Natural killer cell (primary cell): ENCODE data around the gene PLEKHN1. TPM values are rescaled to one million over a fixed set of nuclear protein-coding genes. Genes with fewer than 3 reads are reported as not detected.

Source experiments
- ATAC-seq, 3 donors: fragments of 150-1000 bp in 2 of 3; fragments of 200-7000 bp in 1 of 3; cut with Tn5 transposase; 1 replicate in 1 of 3; 2 replicates in 2 of 3; pipeline ENCODE4 v1.10.0; 2021; ENCODE audit warnings: mild to moderate bottlenecking in 2 of 3, moderate library complexity in 2 of 3
- DNase-seq, 2 donors: peaks; one replicate each; pipeline versions ENCODE4 v3.0.0 to v3.0.0-alpha.2; 2013 to 2021; ENCODE audit warnings: mixed read lengths in 1 of 2
- H3K27ac ChIP-seq: one replicate; pipeline ENCODE4 v1.5.1; 2013; ENCODE audit warnings: mild to moderate bottlenecking, low read length
- H3K27me3 ChIP-seq: one replicate; pipeline ENCODE4 v1.6.1; 2013; ENCODE audit warnings: low read length; ENCODE audit not compliant: control insufficient read depth, insufficient read depth
- H3K36me3 ChIP-seq: one replicate; pipeline ENCODE4 v1.6.1; 2013; ENCODE audit warnings: low read length; ENCODE audit not compliant: control insufficient read depth, insufficient read depth
- H3K4me1 ChIP-seq: one replicate; pipeline ENCODE4 v1.6.1; 2013; ENCODE audit warnings: low read length; ENCODE audit not compliant: control insufficient read depth, insufficient read depth
- H3K4me3 ChIP-seq: one replicate; pipeline ENCODE4 v1.5.1; 2013; ENCODE audit warnings: low read length
- H3K9me3 ChIP-seq: one replicate; pipeline ENCODE4 v1.6.1; 2013; ENCODE audit warnings: low read length; ENCODE audit not compliant: control insufficient read depth, insufficient read depth
- H3K27ac Mint-ChIP-seq, 2 donors: one replicate each; pipeline ENCODE4 v1.8.0; 2022; ENCODE audit warnings: mild to moderate bottlenecking in 2 of 2, mixed read lengths in 2 of 2, moderate library complexity in 1 of 2
- H3K27me3 Mint-ChIP-seq, 2 donors: one replicate each; pipeline ENCODE4 v1.8.0; 2022; ENCODE audit warnings: low read depth in 2 of 2, mixed read lengths in 2 of 2
- H3K36me3 Mint-ChIP-seq: one replicate; pipeline ENCODE4 v1.8.0; 2022; ENCODE audit warnings: mixed read lengths
- H3K4me1 Mint-ChIP-seq, 2 donors: one replicate each; pipeline ENCODE4 v1.8.0; 2022; ENCODE audit warnings: mixed read lengths in 2 of 2
- H3K4me3 Mint-ChIP-seq: one replicate; pipeline ENCODE4 v1.8.0; 2022; ENCODE audit warnings: mild to moderate bottlenecking, moderate library complexity, mixed read lengths
- H3K9me3 Mint-ChIP-seq, 2 donors: one replicate each; pipeline ENCODE4 v1.8.0; 2022; ENCODE audit warnings: mixed read lengths in 2 of 2
- WGBS: methylation state at CpG from one replicate; pipeline ENCODE4 v1.1.7; 2013; ENCODE audit warnings: missing lambda C conversion rate; ENCODE audit not compliant: insufficient coverage; 5-methylcytosine and 5-hydroxymethylcytosine counted together
- intact Hi-C: fragments of 100-400 bp; cut with micrococcal nuclease; formaldehyde crosslinking; loops from one replicate; pipeline ENCODE4 v1.14.2; 2022
- total RNA-seq, 4 donors: library from RNA; stranded (reverse); fragments of 120-200 nt in 1 of 4; gene quantifications; one replicate each; pipeline versions ENCODE4 v1.2.3 to v1.2.4, GENCODE V29; 2013 to 2022
- TF ChIP-seq, protein P1 (sequence below): fragments of 200-600 bp; IDR thresholded peaks from one replicate; pipeline ENCODE4 v1.8.0; 2022; ENCODE audit warnings: antibody characterized with exemption

Gene PLEKHN1
- total RNA-seq, 3 donors from 2014 or later (not counting 1 experiment from before 2014, with no cell fraction given) = 1.3 to 1.9 (median 1.3) TPM

DNA sequence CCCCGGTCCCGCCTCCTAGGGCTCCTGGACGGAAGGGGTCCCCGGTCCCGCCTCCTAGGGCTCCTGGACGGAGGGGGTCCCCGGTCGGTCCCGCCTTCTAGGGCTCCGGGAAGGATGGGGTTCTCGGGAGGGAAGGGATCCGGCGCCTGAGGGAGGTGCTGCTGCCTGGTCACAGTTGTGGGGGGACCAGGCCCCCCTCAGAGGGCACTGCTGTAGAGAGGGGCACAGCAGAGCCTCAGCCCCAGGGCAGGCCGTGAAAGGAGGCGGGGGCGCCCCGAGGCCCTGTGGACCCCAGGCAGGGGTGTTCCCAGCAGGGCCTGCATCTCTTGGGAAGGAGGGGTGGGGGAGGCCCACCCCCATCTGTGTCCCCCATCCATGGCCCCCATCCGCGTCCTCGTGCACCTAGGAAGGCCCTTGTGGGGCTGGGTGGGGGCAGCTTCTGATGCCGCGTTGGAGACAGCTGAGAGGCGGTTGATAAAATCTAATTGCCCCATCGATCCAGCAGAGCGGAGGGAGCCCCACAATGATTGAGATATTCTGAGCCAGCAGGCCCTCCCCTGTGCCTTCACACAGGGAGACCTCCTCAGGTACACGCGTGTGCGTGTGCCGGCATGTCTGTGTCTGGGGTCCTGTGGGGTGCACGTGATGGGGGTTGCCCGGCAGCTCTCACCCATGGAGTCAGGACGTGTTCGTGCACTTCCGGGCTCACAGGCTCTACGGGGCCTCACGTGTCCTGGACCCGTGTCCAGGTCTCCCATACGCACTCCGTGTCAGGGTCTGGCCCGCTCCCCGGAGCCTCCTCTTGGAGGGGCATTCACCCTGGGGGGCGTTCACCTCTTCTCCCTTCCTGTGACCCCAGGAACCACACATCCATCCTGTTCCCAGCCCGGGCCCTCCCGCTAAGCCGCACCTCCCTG lies 29.7 kb upstream of the PLEKHN1 start:
- Mint-ChIP-seq H3K27me3 (peaks cover 18 to 33% of the 10 kb centered on the region in 2 donors), H3K4me1 (peaks cover 2 to 15% of the 10 kb centered on the region in 2 donors), H3K4me3 (no peak overlapping the region), H3K9me3 (no peaks in the 10 kb centered on the region), H3K27ac (no peak overlapping the region), H3K36me3 (no peaks in the 10 kb centered on the region)
- H3K27ac ChIP-seq = no peak overlapping the region
- H3K9me3 ChIP-seq = no peaks in the 10 kb centered on the region
- peaks cover 24% of the 10 kb centered on the region for H3K27me3 ChIP-seq
- H3K4me3 ChIP-seq = no peak overlapping the region
- 91% methylated on average over 42 of the region's 45 CpGs for WGBS
- H3K4me1 ChIP-seq = peaks cover 23% of the 10 kb centered on the region
- TF ChIP-seq, protein P1, sequence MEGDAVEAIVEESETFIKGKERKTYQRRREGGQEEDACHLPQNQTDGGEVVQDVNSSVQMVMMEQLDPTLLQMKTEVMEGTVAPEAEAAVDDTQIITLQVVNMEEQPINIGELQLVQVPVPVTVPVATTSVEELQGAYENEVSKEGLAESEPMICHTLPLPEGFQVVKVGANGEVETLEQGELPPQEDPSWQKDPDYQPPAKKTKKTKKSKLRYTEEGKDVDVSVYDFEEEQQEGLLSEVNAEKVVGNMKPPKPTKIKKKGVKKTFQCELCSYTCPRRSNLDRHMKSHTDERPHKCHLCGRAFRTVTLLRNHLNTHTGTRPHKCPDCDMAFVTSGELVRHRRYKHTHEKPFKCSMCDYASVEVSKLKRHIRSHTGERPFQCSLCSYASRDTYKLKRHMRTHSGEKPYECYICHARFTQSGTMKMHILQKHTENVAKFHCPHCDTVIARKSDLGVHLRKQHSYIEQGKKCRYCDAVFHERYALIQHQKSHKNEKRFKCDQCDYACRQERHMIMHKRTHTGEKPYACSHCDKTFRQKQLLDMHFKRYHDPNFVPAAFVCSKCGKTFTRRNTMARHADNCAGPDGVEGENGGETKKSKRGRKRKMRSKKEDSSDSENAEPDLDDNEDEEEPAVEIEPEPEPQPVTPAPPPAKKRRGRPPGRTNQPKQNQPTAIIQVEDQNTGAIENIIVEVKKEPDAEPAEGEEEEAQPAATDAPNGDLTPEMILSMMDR = no peak
- H3K36me3 ChIP-seq = no peaks in the 10 kb centered on the region
- DNase-seq (no peak), ATAC-seq (no peak)
- intact Hi-C loops = no loop called here

DNA sequence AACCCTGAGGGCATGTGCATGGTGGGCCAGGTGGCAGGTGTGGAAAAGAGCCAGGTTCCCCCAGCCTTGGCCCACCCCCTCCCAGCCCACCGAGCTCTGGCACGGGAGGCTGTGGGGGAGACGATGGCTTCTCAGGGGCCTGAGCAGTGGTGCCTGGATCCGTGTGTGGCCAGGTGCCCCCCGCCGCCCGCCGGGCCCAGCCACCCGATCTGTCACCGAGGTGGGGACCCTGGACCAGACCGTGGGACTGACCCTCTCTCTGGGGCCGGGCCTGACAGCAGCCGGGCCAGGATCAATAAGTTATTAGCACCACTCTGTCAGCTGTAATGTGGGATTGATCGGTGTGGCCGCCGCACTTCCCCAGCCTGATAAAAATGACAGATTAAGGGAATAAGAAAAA lies 28.8 kb upstream of the PLEKHN1 start:
- no peak overlapping the region for H3K4me3 ChIP-seq
- no peaks in the 10 kb centered on the region for H3K36me3 ChIP-seq
- no peak overlapping the region for H3K4me3 Mint-ChIP-seq
- no peak overlapping the region for H3K27ac ChIP-seq
- no peak overlapping the region for H3K27ac Mint-ChIP-seq
- H3K4me1 ChIP-seq = peaks cover 24% of the 10 kb centered on the region
- 97% methylated on average over 16 of the region's 16 CpGs for WGBS
- peaks cover 26% of the 10 kb centered on the region for H3K27me3 ChIP-seq
- TF ChIP-seq, protein P1 = no peak
- H3K27me3 Mint-ChIP-seq = peaks cover 18 to 33% of the 10 kb centered on the region in 2 donors
- ATAC-seq = no peak
- H3K9me3 ChIP-seq = no peaks in the 10 kb centered on the region
- no peaks in the 10 kb centered on the region for H3K36me3 Mint-ChIP-seq
- peaks cover 0 to 12% of the 10 kb centered on the region in 2 donors for H3K4me1 Mint-ChIP-seq
- H3K9me3 Mint-ChIP-seq = no peaks in the 10 kb centered on the region
- intact Hi-C loops = no loop called here
- no peak for DNase-seq

DNA sequence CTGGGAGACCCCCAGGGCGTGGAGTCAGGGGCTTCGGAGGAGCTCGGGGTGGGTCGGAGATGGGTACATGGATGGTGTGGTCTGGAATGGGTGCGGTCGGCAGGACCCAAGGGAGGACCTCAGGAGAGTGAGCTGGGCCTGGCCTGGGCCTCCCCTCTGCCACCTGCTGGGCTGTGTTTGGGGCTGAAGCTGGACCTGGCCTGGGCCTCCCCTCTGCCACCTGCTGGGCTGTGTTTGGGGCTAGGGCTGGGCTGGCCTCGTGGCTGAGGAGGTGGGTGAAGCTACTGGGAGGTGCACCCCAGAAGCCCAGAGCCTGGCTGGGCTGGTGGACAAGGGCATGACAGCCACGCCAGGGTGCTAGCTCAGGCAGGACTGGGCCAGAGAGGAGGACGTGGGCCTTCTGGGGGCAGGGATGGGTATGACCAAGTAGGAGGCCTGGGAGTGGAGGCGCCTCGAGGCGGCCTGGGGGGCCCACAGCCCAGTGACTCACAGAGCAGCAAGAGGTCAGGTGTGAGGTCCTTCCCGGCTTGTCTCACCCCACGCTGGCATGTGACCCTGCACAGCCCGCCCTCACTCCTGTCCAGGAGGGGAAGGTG lies 28.1 kb upstream of the PLEKHN1 start:
- H3K4me1 ChIP-seq = peaks cover 30% of the 10 kb centered on the region
- DNase-seq (no peak), ATAC-seq (no peak)
- H3K27ac Mint-ChIP-seq = no peak overlapping the region
- H3K4me3 Mint-ChIP-seq = no peak overlapping the region
- H3K27me3 Mint-ChIP-seq = peaks cover 18 to 36% of the 10 kb centered on the region in 2 donors
- TF ChIP-seq, protein P1 = no peak
- WGBS = 77% methylated on average over 15 of the region's 15 CpGs
- no peak overlapping the region for H3K4me3 ChIP-seq
- intact Hi-C loops = no loop called here
- no peaks in the 10 kb centered on the region for H3K36me3 ChIP-seq
- no peaks in the 10 kb centered on the region for H3K36me3 Mint-ChIP-seq
- peaks cover 32% of the 10 kb centered on the region for H3K27me3 ChIP-seq
- H3K4me1 Mint-ChIP-seq = peaks cover 0 to 12% of the 10 kb centered on the region in 2 donors
- no peaks in the 10 kb centered on the region for H3K9me3 Mint-ChIP-seq
- no peaks in the 10 kb centered on the region for H3K9me3 ChIP-seq
- H3K27ac ChIP-seq = no peak overlapping the region
